ENCODE data around the gene TEX264.
"Not testable (repeated sequence)": the region's sequence is repeated elsewhere in the genome, so short reads cannot be mapped to it uniquely, and the experiment has no call there.

The TEX264 gene

GRCh38 chr3:51670823-51671733 lies at the start of gene TEX264:
TSS of gene TEX264 (plus strand) at chr3:51671252. CDS start at chr3:51674305, 3,053 bp downstream.
- H3K4me1 Mint-ChIP-seq = peaks cover 76% of the 10 kb centered on the region
- H3K9me3 Mint-ChIP-seq = no peaks in the 10 kb centered on the region
- DNase-seq = peak; percentile 95
- H3K4me3 Mint-ChIP-seq = peak within 1 kb of the TSS; percentile 84
- CTCF ChIA-PET = interaction anchor here (0.7 to 6.4 kb wide), 17 partner anchors 10 to 283 kb away, joined by 3 to 156 read pairs (median 7); partner anchors contain the start of genes DCAF1, GRM2 and RAD54L2
- no peaks in the 10 kb centered on the region for H3K27me3 Mint-ChIP-seq
- H3K27ac Mint-ChIP-seq = peak within 1 kb of the TSS; percentile 90
- H3K36me3 Mint-ChIP-seq = peaks cover 39% of the 10 kb centered on the region

DNA sequence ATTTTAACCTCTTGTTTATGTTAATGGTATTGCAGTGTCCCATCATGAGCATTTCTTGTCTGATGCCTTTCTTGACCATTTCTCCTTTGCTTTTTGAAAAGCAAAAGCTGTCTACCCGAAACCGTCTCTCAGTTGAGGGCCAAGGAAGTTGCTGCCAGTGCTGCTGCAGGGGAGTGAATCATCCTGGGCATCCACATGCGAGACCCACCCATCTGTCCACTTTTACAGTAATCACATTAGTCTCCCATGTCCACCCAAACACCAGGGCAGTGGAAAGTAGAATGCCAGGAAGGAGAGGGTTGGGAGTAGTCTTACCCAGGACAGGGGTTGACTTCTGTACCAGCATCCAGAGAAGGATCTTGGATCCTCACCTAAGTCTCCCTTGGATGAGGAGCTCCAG lies 48.6 kb upstream of the TEX264 start:
- DNase-seq = no peak
- Mint-ChIP-seq H3K9me3 (no peaks in the 10 kb centered on the region), H3K4me3 (no peak overlapping the region), H3K27ac (no peak overlapping the region), H3K27me3 (no peaks in the 10 kb centered on the region), H3K36me3 (no peaks in the 10 kb centered on the region), H3K4me1 (no peaks in the 10 kb centered on the region)
- CTCF ChIA-PET = no interaction called here

DNA sequence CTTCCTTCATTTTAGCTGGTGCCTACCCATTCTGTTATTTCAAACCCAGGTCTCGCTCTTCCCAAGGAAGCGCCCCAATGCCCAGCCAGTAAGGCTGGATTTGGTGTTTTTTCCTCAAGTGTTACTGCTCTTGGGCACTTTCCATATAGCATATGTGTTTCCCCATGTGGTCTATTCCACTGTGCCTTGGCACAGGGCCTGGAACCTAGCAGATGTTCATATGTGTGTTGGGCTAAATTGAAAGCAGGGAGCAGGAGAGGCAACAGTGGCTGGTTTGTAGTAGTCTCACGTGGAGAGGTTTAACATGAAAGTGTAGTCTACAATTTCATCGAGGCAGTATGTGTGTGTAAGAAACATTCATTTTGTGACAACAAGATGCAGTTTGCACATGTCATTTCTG lies 48.2 kb upstream of the TEX264 start:
- no peaks in the 10 kb centered on the region for H3K27me3 Mint-ChIP-seq
- no peaks in the 10 kb centered on the region for H3K4me1 Mint-ChIP-seq
- DNase-seq = no peak
- CTCF ChIA-PET = interaction anchor here (1.0 kb wide), 1 partner anchor 121 kb away, joined by 5 read pairs; no protein-coding TSS in a partner anchor
- H3K27ac Mint-ChIP-seq = no peak overlapping the region
- no peaks in the 10 kb centered on the region for H3K9me3 Mint-ChIP-seq
- no peaks in the 10 kb centered on the region for H3K36me3 Mint-ChIP-seq
- H3K4me3 Mint-ChIP-seq = no peak overlapping the region

GRCh38 chr3:51630513-51630912 lies 40.5 kb upstream of the TEX264 start:
- Mint-ChIP-seq H3K9me3 (no peaks in the 10 kb centered on the region), H3K4me1 (no peaks in the 10 kb centered on the region), H3K27me3 (no peaks in the 10 kb centered on the region), H3K27ac (no peak overlapping the region), H3K36me3 (peaks cover 25% of the 10 kb centered on the region), H3K4me3 (no peak overlapping the region)
- DNase-seq = no peak
- CTCF ChIA-PET = interaction anchor here (1.2 to 2.2 kb wide), 2 partner anchors 11 to 129 kb away, joined by 3 to 8 read pairs; no protein-coding TSS in a partner anchor

DNA sequence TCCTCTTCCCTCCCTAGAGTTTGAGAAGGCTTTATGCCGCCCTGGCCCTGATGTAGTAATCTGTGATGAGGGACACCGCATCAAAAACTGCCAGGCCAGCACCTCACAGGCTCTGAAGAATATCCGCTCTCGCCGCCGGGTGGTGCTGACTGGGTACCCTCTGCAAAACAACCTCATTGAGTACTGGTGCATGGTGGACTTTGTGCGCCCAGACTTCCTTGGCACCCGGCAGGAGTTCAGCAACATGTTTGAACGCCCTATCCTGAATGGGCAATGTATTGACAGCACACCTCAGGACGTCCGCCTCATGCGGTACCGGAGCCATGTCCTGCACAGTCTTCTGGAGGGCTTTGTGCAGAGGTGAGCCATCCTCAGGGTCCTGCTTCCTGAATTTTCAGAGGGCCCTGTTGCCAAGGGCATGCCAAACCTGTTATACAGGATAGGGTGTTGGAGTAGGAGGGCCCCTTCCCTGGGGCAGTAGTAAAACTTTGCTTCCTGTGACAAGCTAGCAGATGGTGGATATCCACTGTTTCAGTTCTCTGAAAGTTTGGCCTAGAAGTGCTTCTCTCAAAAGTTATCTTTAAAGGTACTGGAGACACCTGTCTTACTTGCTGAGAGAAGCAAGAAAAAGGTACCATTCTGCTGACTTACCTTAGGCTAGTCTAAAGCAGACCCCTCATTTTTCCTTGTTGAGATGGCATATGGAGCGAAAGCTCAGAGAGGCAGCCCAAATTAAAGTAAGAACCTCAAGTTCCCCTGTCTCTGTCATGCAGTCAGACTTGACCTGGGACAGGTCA lies 33.7 kb upstream of the TEX264 start:
- H3K27ac Mint-ChIP-seq = no peak overlapping the region
- no peak for DNase-seq
- no peaks in the 10 kb centered on the region for H3K4me1 Mint-ChIP-seq
- H3K36me3 Mint-ChIP-seq = peaks cover 43% of the 10 kb centered on the region
- CTCF ChIA-PET = interaction anchor here (0.8 to 1.6 kb wide), 4 partner anchors 44 to 137 kb away, joined by 3 to 7 read pairs (median 3); partner anchors contain the start of gene DCAF1
- H3K27me3 Mint-ChIP-seq = no peaks in the 10 kb centered on the region
- no peak overlapping the region for H3K4me3 Mint-ChIP-seq
- H3K9me3 Mint-ChIP-seq = no peaks in the 10 kb centered on the region

DNA sequence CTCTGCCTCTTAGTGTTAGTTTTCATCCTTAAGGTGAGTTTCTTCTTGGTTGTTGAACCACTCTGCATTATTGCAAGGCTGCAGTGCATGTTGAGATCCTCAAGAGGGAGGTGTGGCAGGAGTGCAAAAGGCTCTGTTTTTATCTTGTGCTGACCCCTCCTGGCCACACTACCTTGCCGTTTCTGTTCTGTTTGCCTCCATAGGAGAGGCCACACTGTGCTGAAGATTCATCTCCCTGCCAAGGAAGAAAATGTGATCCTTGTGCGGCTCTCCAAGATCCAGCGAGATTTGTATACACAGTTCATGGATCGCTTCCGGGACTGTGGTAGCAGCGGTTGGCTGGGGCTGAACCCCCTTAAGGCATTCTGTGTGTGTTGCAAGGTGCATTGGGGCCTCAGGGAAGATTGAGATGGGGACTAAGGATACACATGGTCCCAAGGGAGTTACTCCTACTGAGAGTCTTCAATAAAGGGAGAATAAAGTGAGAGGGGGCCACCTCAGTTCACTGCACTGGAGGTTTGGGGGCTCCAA lies 33.0 kb upstream of the TEX264 start:
- Mint-ChIP-seq H3K9me3 (no peaks in the 10 kb centered on the region), H3K36me3 (peaks cover 45% of the 10 kb centered on the region), H3K27me3 (no peaks in the 10 kb centered on the region), H3K4me3 (no peak overlapping the region), H3K4me1 (no peaks in the 10 kb centered on the region), H3K27ac (no peak overlapping the region)
- CTCF ChIA-PET = interaction anchor here (0.8 to 5.0 kb wide), 5 partner anchors 31 to 138 kb away, joined by 3 to 24 read pairs (median 6); partner anchors contain the start of gene DCAF1
- DNase-seq = peak; percentile 69

- Mint-ChIP-seq H3K9me3 (no peaks in the 10 kb centered on the region), H3K36me3 (peaks cover 64% of the 10 kb centered on the region), H3K4me3 (no peak overlapping the region), H3K4me1 (no peaks in the 10 kb centered on the region), H3K27me3 (no peaks in the 10 kb centered on the region), H3K27ac (no peak overlapping the region)
- CTCF ChIA-PET = interaction anchor here (0.5 to 5.7 kb wide), 14 partner anchors 11 to 254 kb away, joined by 3 to 71 read pairs (median 4); partner anchors contain the start of gene TEX264
- no peak for DNase-seq
Measured at GRCh38 chr3:51642462-51642861, 28.6 kb upstream of the TEX264 start.

GRCh38 chr3:51646091-51646490 lies 25.0 kb upstream of the TEX264 start:
- no peak overlapping the region for H3K27ac Mint-ChIP-seq
- no peaks in the 10 kb centered on the region for H3K27me3 Mint-ChIP-seq
- no peak overlapping the region for H3K4me3 Mint-ChIP-seq
- no peak for DNase-seq
- H3K36me3 Mint-ChIP-seq = peaks cover 70% of the 10 kb centered on the region
- CTCF ChIA-PET = interaction anchor here (0.8 to 3.2 kb wide), 5 partner anchors 23 to 144 kb away, joined by 3 to 16 read pairs (median 5); no protein-coding TSS in a partner anchor
- no peaks in the 10 kb centered on the region for H3K9me3 Mint-ChIP-seq
- no peaks in the 10 kb centered on the region for H3K4me1 Mint-ChIP-seq

- not testable (repeated sequence) for DNase-seq, H3K4me1 Mint-ChIP-seq, H3K27ac Mint-ChIP-seq, H3K4me3 Mint-ChIP-seq, H3K27me3 Mint-ChIP-seq, H3K9me3 Mint-ChIP-seq
- CTCF ChIA-PET = interaction anchor here (1.7 to 2.6 kb wide), 2 partner anchors 10 to 12 kb away, joined by 5 to 8 read pairs; no protein-coding TSS in a partner anchor
- peaks cover 56% of the 10 kb centered on the region for H3K36me3 Mint-ChIP-seq
Measured at GRCh38 chr3:51652103-51652502, 18.9 kb upstream of the TEX264 start.

DNA sequence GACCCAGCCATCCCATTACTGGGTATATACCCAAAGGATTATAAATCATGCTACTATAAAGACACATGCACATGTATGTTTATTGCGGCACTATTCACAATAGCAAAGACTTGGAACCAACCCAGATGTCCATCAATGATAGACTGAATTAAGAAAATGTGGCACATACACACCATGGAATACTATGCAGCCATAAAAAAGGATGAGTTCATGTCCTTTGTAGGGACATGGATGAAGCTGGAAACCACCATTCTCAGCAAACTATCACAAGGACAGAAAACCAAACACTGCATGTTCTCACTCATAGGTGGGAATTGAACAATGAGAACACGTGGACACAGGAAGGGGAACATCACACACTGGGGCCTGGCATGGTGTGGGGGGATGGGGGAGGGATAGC lies 17.6 kb upstream of the TEX264 start:
- DNase-seq, H3K27ac Mint-ChIP-seq, H3K4me1 Mint-ChIP-seq, H3K27me3 Mint-ChIP-seq, H3K9me3 Mint-ChIP-seq, CTCF ChIA-PET, H3K4me3 Mint-ChIP-seq: not testable (repeated sequence)
- H3K36me3 Mint-ChIP-seq = peaks cover 56% of the 10 kb centered on the region

- H3K9me3 Mint-ChIP-seq = peaks cover 2% of the 10 kb centered on the region
- no peak overlapping the region for H3K27ac Mint-ChIP-seq
- CTCF ChIA-PET = interaction anchor here (1.0 to 2.5 kb wide), 3 partner anchors 13 to 155 kb away, joined by 3 to 7 read pairs (median 7); no protein-coding TSS in a partner anchor
- DNase-seq = no peak
- no peaks in the 10 kb centered on the region for H3K27me3 Mint-ChIP-seq
- peaks cover 45% of the 10 kb centered on the region for H3K36me3 Mint-ChIP-seq
- no peak overlapping the region for H3K4me3 Mint-ChIP-seq
- H3K4me1 Mint-ChIP-seq = no peaks in the 10 kb centered on the region
Measured at GRCh38 chr3:51657234-51657633, 13.8 kb upstream of the TEX264 start.

DNA sequence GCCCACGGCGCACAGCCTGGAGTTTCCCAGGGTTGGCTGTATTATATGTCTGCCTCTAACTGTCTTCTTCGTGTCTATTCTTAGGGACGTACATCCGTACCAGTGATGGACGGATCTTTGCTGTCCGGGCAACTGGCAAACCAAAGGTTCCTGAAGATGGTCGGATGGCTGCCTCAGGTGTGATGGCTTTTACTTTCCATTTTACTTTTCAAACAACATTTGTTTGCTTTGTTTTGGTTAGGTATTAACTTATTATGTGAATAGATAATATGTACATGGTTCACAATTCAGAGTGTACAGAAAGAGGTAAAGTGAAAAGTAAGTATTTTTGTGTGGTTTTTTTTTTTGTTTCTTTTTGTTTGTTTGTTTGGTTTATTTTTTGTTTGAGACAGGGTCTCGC lies 11.1 kb upstream of the TEX264 start:
- Mint-ChIP-seq H3K4me3 (no peak overlapping the region), H3K4me1 (no peaks in the 10 kb centered on the region), H3K36me3 (peaks cover 42% of the 10 kb centered on the region), H3K9me3 (no peaks in the 10 kb centered on the region), H3K27me3 (no peaks in the 10 kb centered on the region), H3K27ac (no peak overlapping the region)
- no peak for DNase-seq
- CTCF ChIA-PET = interaction anchor here (0.8 to 1.7 kb wide), 3 partner anchors 9 to 22 kb away, joined by 3 to 6 read pairs (median 3); no protein-coding TSS in a partner anchor

DNA sequence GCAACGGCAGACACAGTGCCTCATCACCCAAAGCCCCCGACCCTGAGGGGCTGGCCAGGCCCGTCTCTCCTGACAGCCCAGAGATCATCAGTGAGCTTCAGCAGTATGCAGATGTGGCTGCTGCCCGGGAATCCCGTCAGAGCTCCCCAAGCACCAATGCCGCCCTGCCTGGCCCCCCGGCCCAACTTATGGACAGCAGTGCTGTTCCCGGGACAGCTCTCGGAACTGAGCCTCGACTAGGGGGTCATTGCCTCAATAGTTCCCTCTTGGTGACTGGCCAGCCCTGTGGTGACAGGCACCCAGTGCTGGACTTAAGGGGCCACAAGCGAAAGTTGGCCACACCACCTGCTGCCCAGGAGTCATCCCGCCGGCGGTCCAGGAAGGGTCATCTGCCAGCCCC lies 8.6 kb upstream of the TEX264 start:
- CTCF ChIA-PET = interaction anchor here (0.6 to 2.1 kb wide), 3 partner anchors 161 to 1094 kb away, joined by 3 to 6 read pairs (median 3); no protein-coding TSS in a partner anchor
- H3K4me3 Mint-ChIP-seq = no peak overlapping the region
- no peaks in the 10 kb centered on the region for H3K27me3 Mint-ChIP-seq
- H3K36me3 Mint-ChIP-seq = peaks cover 37% of the 10 kb centered on the region
- no peak overlapping the region for H3K27ac Mint-ChIP-seq
- no peak for DNase-seq
- no peaks in the 10 kb centered on the region for H3K9me3 Mint-ChIP-seq
- H3K4me1 Mint-ChIP-seq = peaks cover 7% of the 10 kb centered on the region
